Stimulated activated CD4-positive, alpha-beta T cell treated with anti-CD3 and anti-CD28 coated beads, Interleukin-12 subunit alpha, Interleukin-12 subunit beta, amount 100 ng/mL, for 24 hours (primary cell): ENCODE results near the gene BMF.

Experiments used
- DNase-seq, 2 experiments: peaks; one replicate each; pipeline ENCODE4 v3.0.0-alpha.2; 2020; ENCODE audit warnings: low read depth in 2 of 2

The BMF gene

GRCh38 chr15:40048211-40048792 lies 60.4 kb downstream of the BMF start:
- DNase-seq: no peak

GRCh38 chr15:40047415-40048210 lies 61.1 kb downstream of the BMF start:
- DNase-seq: peak; percentile 47 to 60

- no peak for DNase-seq
These were observed 61.8 kb downstream of the BMF start for GRCh38 chr15:40046721-40047414.

- DNase-seq: no peak
These were observed 63.0 kb downstream of the BMF start for GRCh38 chr15:40045572-40046217.

GRCh38 chr15:40044717-40045571 lies 63.7 kb downstream of the BMF start:
- DNase-seq: peak; percentile 73 to 84

- DNase-seq: no peak
These were observed 64.6 kb downstream of the BMF start for GRCh38 chr15:40043927-40044716.

- no peak for DNase-seq
These were observed 65.8 kb downstream of the BMF start for GRCh38 chr15:40042791-40043320.

GRCh38 chr15:40040770-40041169 lies 67.9 kb downstream of the BMF start:
- DNase-seq: no peak

GRCh38 chr15:40040293-40040635 lies 68.4 kb downstream of the BMF start:
- DNase-seq: no peak

GRCh38 chr15:40038638-40039543 lies 69.8 kb downstream of the BMF start, which contains the start of gene SRP14:
SRP14 (minus strand) TSS chr15:40039181; CDS start chr15:40039116, 65 bp downstream.
- DNase-seq: peak; percentile 91 to 94

- DNase-seq: no peak
These were observed 70.4 kb downstream of the BMF start for GRCh38 chr15:40038275-40038637.
